ENCODE measurements around the gene YJEFN3. TPM values are rescaled to one million over a fixed set of nuclear protein-coding genes. Genes with fewer than 3 reads are reported as not detected.
A peak's percentile ranks its signal among the peaks of the same experiment; 100 is the strongest.

Gene YJEFN3
- total RNA-seq, 1 donor from 2014 or later, result 6.6 TPM

GRCh38 chr19:19489804-19490204 lies 38.9 kb upstream of the YJEFN3 start:
- H3K9me3 ChIP-seq, result no peaks in the 10 kb centered on the region
- TF ChIP-seq CTCF (IDR thresholded peaks at IDR 0.05), result no peak
- no peaks in the 10 kb centered on the region for H3K27me3 ChIP-seq (ENCODE audit: low read depth)
- peak overlapping the region; percentile 86 for H3K27ac ChIP-seq
- ATAC-seq (no peak), DNase-seq (no peak)
- peak overlapping the region; percentile 17 for H3K4me3 ChIP-seq
- intact Hi-C loops (cut with DNase I), result loop anchor here (10.0 kb wide), 1 partner anchor 125 kb away; no protein-coding TSS in a partner anchor
- H3K36me3 ChIP-seq, result peaks cover 39% of the 10 kb centered on the region
- H3K4me1 ChIP-seq, result peaks cover 55% of the 10 kb centered on the region

- Histone ChIP-seq H3K4me3 (peak overlapping the region; percentile 17), H3K27me3 (ENCODE audit: low read depth) (no peaks in the 10 kb centered on the region), H3K36me3 (peaks cover 44% of the 10 kb centered on the region), H3K9me3 (no peaks in the 10 kb centered on the region), H3K4me1 (peaks cover 51% of the 10 kb centered on the region), H3K27ac (peak overlapping the region; percentile 86)
- ATAC-seq, result peak; percentile 69 to 74
- intact Hi-C loops (cut with DNase I), result loop anchor here (10.0 kb wide), 1 partner anchor 126 kb away; no protein-coding TSS in a partner anchor
- peak; percentile 70 for DNase-seq
- TF ChIP-seq CTCF (IDR thresholded peaks at IDR 0.05), result peak; percentile 87
These were observed 38.3 kb upstream of the YJEFN3 start for GRCh38 chr19:19490214-19490968.

DNA sequence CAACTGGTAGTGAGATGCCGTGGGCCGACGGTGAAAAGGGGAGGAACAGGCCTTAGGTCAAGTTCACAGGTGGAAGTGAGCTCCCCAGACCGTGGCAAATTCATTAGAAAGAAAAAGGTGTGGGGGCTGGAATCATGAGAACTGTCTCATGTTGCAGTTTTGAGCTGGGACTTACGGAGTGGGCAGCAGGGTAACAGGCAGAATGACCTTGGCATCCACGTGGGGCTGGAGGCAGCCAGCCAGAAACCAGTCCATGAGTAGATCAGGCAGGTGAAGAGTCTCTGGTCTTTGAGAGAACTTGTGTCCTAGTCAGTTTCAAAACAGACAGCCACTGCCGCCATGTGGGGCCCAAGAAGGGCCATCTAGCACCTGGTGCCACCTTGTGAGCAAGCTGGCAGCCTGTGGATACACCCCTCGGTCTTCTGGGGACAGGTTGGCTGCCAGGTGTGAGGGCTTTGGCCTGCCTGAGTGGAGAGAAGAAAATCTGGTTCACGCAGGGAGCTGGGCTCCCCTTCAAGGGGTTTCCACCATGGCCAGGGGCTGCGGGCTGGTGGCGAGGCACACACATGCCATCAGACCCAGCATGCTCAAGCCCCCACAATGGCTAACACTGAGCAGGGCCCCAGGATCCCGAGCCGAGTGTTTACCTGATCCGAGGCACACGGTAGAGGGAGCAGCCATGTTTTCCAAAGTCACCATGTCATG lies 37.2 kb upstream of the YJEFN3 start:
- intact Hi-C loops (cut with DNase I), result loop anchor here (10.0 kb wide), 1 partner anchor 127 kb away; no protein-coding TSS in a partner anchor
- TF ChIP-seq CTCF (IDR thresholded peaks at IDR 0.05), result no peak
- H3K27me3 ChIP-seq (ENCODE audit: low read depth), result no peaks in the 10 kb centered on the region
- H3K27ac ChIP-seq, result no peak overlapping the region
- ATAC-seq (no peak), DNase-seq (no peak)
- no peaks in the 10 kb centered on the region for H3K9me3 ChIP-seq
- no peak overlapping the region for H3K4me3 ChIP-seq
- H3K4me1 ChIP-seq, result peaks cover 42% of the 10 kb centered on the region
- peaks cover 50% of the 10 kb centered on the region for H3K36me3 ChIP-seq

DNA sequence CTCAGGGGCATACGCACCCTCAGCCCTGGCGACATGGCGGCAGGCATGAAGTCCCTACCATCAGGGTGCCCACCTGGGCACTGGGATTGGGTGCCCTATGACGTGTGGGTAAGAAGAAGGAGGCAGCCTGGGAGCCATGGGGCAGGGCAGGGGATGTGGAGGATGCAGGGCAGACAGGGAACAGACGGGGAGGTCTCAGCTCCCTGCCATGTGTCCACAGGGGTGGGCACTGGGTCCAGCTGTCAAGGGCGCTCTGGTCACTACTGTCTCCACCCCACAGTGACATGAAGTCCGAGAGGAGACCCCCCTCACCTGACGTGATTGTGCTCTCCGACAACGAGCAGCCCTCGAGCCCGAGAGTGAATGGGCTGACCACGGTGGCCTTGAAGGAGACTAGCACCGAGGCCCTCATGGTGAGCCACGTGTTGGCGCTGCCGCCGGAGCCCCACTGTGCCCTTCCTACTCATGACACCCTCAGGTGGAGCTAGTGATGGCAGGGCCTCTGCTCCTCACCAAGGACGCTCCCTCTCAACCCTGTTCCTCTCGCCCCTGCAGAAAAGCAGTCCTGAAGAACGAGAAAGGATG lies 36.6 kb upstream of the YJEFN3 start:
- ATAC-seq, result no peak
- Histone ChIP-seq H3K36me3 (peaks cover 56% of the 10 kb centered on the region), H3K9me3 (no peaks in the 10 kb centered on the region), H3K27ac (no peak overlapping the region), H3K4me1 (peaks cover 36% of the 10 kb centered on the region), H3K27me3 (ENCODE audit: low read depth) (no peaks in the 10 kb centered on the region), H3K4me3 (no peak overlapping the region)
- DNase-seq, result no peak
- no peak for TF ChIP-seq CTCF (IDR thresholded peaks at IDR 0.05)
- intact Hi-C loops (cut with DNase I), result loop anchor here (10.0 kb wide), 1 partner anchor 127 kb away; no protein-coding TSS in a partner anchor

DNA sequence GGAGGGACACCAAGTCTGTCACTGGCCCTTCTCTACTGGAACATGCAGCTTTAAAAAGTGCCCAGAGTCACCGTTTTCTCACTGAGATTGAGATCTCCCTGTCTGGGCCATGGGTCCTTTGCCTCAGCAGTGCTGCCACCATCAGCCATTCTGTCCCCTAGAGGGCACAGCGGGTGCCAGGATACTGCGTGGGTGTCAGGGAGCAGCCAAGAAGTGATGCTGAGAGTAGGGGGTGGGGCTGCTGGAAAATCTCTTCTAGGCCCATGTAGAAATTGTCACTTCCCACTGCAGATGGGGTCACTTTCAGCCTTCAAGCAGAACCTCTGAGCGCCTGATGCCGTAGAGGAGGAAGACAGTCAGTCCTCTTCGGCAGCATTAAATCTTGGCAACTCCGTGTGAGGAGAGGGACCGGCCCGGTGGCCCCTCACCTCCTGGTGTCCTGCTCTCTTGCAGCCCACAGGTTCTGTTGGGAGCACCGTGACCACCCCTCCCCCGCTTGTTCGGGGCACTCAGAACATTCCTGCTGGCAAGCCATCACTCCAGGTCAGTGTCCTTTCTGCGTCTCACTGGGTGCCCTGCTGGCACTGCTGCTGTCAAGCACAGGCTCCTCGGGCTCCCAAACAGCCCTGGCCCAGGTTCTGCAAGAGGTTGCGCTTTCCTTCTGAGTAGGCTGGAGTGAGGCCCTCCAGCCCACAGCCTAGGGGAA lies 34.7 kb upstream of the YJEFN3 start:
- peaks cover 75% of the 10 kb centered on the region for H3K36me3 ChIP-seq
- intact Hi-C loops (cut with DNase I), result loop anchor here (10.0 kb wide), 1 partner anchor 129 kb away; no protein-coding TSS in a partner anchor
- TF ChIP-seq CTCF (IDR thresholded peaks at IDR 0.05), result no peak
- no peak overlapping the region for H3K4me3 ChIP-seq
- DNase-seq (no peak), ATAC-seq (no peak)
- peaks cover 18% of the 10 kb centered on the region for H3K4me1 ChIP-seq
- H3K27ac ChIP-seq, result no peak overlapping the region
- H3K9me3 ChIP-seq, result no peaks in the 10 kb centered on the region
- H3K27me3 ChIP-seq (ENCODE audit: low read depth), result no peaks in the 10 kb centered on the region
